Measurements from ENCODE around the gene PRDM15. TPM values are rescaled to one million over a fixed set of nuclear protein-coding genes. Genes with fewer than 3 reads are reported as not detected.

PRDM15 gene
- total RNA-seq, 1 experiment from 2014 or later = 5.7 TPM

DNA sequence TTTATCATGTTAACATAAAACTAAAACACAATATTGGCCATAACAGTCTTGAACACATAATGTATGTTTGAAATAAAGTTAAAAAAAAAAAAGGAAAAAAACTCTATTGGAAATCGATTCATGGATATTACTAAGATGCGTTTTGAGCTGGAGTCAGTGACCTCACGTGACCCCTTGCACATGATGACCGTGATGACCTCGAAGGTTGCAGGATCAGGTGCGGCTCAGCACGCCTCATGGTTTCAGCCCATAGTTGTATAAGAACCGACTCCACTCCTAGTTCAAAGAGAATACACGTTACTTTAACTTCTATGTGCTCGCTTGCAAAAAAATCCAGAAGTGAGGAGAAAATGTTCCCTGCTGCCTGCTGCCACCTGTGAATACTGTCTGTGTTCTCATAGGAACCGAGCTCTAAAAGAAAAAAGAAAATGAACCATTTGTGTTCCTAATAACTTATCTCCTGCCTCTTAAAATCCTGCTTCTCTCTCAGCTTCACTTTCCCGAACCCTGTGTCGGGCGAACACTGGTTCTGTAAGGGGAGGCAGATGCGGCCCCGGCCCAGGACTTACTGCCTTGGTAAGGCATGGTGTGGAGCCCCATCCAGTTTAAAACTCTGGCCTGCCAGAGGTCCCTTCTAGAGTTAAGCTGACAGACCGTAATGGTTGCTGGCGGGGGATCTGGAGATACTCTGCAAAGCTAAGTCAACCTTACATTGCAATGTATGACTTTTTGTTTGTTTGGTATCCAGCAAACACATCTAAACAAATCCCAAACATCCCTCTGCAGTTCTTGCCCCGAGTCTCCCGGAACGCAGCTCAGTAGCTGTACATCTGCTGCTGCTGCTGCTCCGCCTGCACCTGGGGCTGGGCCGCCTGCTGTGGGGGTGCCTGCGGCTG, 78.5 kb downstream of the PRDM15 start:
- DNase-seq (ENCODE audit: unreplicated experiment) = no peak
- TF ChIP-seq, protein P1, sequence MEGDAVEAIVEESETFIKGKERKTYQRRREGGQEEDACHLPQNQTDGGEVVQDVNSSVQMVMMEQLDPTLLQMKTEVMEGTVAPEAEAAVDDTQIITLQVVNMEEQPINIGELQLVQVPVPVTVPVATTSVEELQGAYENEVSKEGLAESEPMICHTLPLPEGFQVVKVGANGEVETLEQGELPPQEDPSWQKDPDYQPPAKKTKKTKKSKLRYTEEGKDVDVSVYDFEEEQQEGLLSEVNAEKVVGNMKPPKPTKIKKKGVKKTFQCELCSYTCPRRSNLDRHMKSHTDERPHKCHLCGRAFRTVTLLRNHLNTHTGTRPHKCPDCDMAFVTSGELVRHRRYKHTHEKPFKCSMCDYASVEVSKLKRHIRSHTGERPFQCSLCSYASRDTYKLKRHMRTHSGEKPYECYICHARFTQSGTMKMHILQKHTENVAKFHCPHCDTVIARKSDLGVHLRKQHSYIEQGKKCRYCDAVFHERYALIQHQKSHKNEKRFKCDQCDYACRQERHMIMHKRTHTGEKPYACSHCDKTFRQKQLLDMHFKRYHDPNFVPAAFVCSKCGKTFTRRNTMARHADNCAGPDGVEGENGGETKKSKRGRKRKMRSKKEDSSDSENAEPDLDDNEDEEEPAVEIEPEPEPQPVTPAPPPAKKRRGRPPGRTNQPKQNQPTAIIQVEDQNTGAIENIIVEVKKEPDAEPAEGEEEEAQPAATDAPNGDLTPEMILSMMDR (IDR thresholded peaks at IDR 0.05; ENCODE audit: unreplicated experiment) = no peak
- no peak overlapping the region for H3K27ac Mint-ChIP-seq (ENCODE audit: low read depth, unreplicated experiment)
- no peaks in the 10 kb centered on the region for H3K4me1 Mint-ChIP-seq (ENCODE audit: insufficient read depth, unreplicated experiment)
- H3K36me3 Mint-ChIP-seq (ENCODE audit: insufficient read depth, unreplicated experiment) = peaks cover 15% of the 10 kb centered on the region
- POLR2A ChIA-PET = interaction anchor here (0.7 kb wide), 1 partner anchor 90 kb away, joined by 3 read pairs; no protein-coding TSS in a partner anchor
- intact Hi-C loops (cut with micrococcal nuclease) = no loop called here
- CTCF ChIA-PET = interaction anchor here (0.6 to 1.2 kb wide), 4 partner anchors 13 to 189 kb away, joined by 3 to 5 read pairs (median 4); no protein-coding TSS in a partner anchor
- H3K27me3 Mint-ChIP-seq (ENCODE audit: insufficient read depth, unreplicated experiment) = no peaks in the 10 kb centered on the region
- BruUV-seq (replicated peaks) = no TSS peak
- H3K9me3 Mint-ChIP-seq (ENCODE audit: unreplicated experiment) = no peaks in the 10 kb centered on the region
- no peak overlapping the region for H3K4me3 Mint-ChIP-seq (ENCODE audit: unreplicated experiment)

DNA sequence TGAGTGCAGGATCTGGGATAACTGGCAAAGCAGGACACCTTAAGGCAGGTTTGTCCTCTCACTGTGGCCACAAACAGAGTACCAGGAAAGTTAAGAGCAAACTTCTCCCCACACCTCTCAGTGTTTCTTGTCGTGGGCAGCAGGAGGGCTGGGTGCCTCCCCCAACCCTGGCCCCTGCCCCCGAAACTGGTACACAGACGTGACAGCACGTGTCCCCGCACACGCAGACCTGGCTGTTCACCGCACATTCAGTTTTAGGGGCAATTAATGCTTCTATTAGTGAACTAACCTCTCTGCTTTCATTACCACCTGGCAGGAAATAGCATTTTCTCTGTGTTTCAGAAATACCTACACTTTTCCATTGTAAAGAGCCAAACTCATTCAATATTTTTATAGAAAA, 79.4 kb downstream of the PRDM15 start:
- no peak for DNase-seq (ENCODE audit: unreplicated experiment)
- no peak overlapping the region for H3K4me3 Mint-ChIP-seq (ENCODE audit: unreplicated experiment)
- ChIA-PET CTCF (interaction anchor here (1.0 kb wide), 1 partner anchor 8 kb away, joined by 3 read pairs; no protein-coding TSS in a partner anchor), POLR2A (no interaction called here)
- no TSS peak for BruUV-seq (replicated peaks)
- TF ChIP-seq, protein P1 (IDR thresholded peaks at IDR 0.05; ENCODE audit: unreplicated experiment) = no peak
- H3K36me3 Mint-ChIP-seq (ENCODE audit: insufficient read depth, unreplicated experiment) = peaks cover 15% of the 10 kb centered on the region
- no peaks in the 10 kb centered on the region for H3K4me1 Mint-ChIP-seq (ENCODE audit: insufficient read depth, unreplicated experiment)
- no peak overlapping the region for H3K27ac Mint-ChIP-seq (ENCODE audit: low read depth, unreplicated experiment)
- H3K27me3 Mint-ChIP-seq (ENCODE audit: insufficient read depth, unreplicated experiment) = no peaks in the 10 kb centered on the region
- intact Hi-C loops (cut with micrococcal nuclease) = no loop called here
- H3K9me3 Mint-ChIP-seq (ENCODE audit: unreplicated experiment) = no peaks in the 10 kb centered on the region

DNA sequence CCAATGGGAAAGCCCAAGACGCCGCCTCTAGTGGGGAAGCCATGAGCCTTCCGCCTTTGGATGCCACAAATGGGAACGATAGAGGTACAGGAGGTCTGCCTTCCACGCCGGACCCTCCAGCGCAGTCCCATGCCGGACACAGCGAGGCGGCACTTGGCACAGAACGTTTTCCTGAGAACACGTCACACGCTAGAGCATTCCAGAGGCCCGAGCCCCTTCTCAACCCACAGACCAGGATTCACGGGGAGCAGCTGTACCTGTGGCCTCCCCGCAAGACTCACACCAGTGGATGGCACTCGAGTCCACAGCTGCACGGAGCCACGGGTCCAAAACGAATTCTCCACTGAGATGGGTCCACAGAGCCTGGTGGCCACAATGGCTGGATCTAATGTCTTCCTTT, 80.8 kb downstream of the PRDM15 start:
- TF ChIP-seq, protein P1 (IDR thresholded peaks at IDR 0.05; ENCODE audit: unreplicated experiment) = no peak
- intact Hi-C loops (cut with micrococcal nuclease) = no loop called here
- no peaks in the 10 kb centered on the region for H3K4me1 Mint-ChIP-seq (ENCODE audit: insufficient read depth, unreplicated experiment)
- H3K36me3 Mint-ChIP-seq (ENCODE audit: insufficient read depth, unreplicated experiment) = peaks cover 15% of the 10 kb centered on the region
- no peaks in the 10 kb centered on the region for H3K27me3 Mint-ChIP-seq (ENCODE audit: insufficient read depth, unreplicated experiment)
- peaks cover 5% of the 10 kb centered on the region for H3K9me3 Mint-ChIP-seq (ENCODE audit: unreplicated experiment)
- BruUV-seq (replicated peaks) = no TSS peak
- ChIA-PET POLR2A (no interaction called here), CTCF (no interaction called here)
- DNase-seq (ENCODE audit: unreplicated experiment) = no peak
- H3K27ac Mint-ChIP-seq (ENCODE audit: low read depth, unreplicated experiment) = no peak overlapping the region
- H3K4me3 Mint-ChIP-seq (ENCODE audit: unreplicated experiment) = no peak overlapping the region

DNA sequence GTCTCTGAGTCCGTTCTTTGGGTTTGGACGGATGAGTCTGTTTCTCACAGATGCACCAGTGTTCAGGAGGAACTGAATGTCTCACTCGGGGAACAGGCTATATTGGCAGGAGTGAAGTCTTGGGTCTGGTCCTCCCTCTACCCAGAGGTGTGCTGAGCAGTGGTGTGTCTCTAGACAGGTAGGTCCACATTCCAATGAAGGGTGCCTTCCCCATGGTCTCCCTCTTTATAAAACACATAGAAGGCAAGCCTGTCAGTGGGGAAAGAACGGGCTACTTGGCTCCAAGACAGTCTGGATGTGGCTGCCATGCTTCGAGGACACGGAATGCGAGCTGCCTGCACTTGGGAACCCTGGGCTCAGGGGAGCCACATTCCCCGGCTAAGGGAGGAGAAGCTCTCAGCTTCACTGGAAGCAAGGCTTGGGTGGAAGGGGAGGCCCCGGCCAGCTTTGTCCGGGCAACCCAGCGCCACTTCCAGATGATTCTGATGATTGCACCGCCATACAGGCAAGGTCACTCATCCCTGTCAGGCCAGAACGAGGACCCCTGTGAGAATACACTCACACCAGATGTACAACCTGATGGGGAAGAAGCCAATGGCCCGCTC, 82.6 kb downstream of the PRDM15 start:
- BruUV-seq (replicated peaks) = no TSS peak
- POLR2A ChIA-PET = interaction anchor here (1.3 kb wide), 1 partner anchor 20 kb away, joined by 3 read pairs; no protein-coding TSS in a partner anchor
- DNase-seq (ENCODE audit: unreplicated experiment) = no peak
- Mint-ChIP-seq H3K27ac (ENCODE audit: low read depth, unreplicated experiment) (no peak overlapping the region), H3K4me3 (ENCODE audit: unreplicated experiment) (no peak overlapping the region), H3K4me1 (ENCODE audit: insufficient read depth, unreplicated experiment) (no peaks in the 10 kb centered on the region), H3K9me3 (ENCODE audit: unreplicated experiment) (peaks cover 20% of the 10 kb centered on the region), H3K36me3 (ENCODE audit: insufficient read depth, unreplicated experiment) (peaks cover 11% of the 10 kb centered on the region), H3K27me3 (ENCODE audit: insufficient read depth, unreplicated experiment) (no peaks in the 10 kb centered on the region)
- TF ChIP-seq, protein P1 (IDR thresholded peaks at IDR 0.05; ENCODE audit: unreplicated experiment) = no peak
- intact Hi-C loops (cut with micrococcal nuclease) = no loop called here
- CTCF ChIA-PET = no interaction called here

Data from MCF 10A (cell line).